ENCODE measurements around the gene ORC5. TPM values are rescaled to one million over a fixed set of nuclear protein-coding genes. Genes with fewer than 3 reads are reported as not detected.
"Not testable (repeated sequence)": the region's sequence is repeated elsewhere in the genome, so short reads cannot be mapped to it uniquely, and the experiment has no call there.

The ORC5 gene
- 32.6 and 33.7 TPM in 2 replicates for total RNA-seq (2014; rRNA removed)
- 10.7 TPM for polyA plus RNA-seq (2012)

- DNase-seq (ENCODE audit: low read depth), result peak; percentile 83
Measured at GRCh38 chr7:104207731-104208420, at the start of gene ORC5. Gene ORC5 (minus strand): TSS chr7:104208013. CDS start chr7:104207904, 109 bp downstream.

- no peak for DNase-seq (ENCODE audit: low read depth)
Measured at GRCh38 chr7:104255616-104256015, 47.8 kb upstream of the ORC5 start.

GRCh38 chr7:104255194-104255593 lies 47.4 kb upstream of the ORC5 start:
- DNase-seq (ENCODE audit: low read depth), result no peak

- DNase-seq (ENCODE audit: low read depth), result no peak
Measured at GRCh38 chr7:104254696-104255095, 46.9 kb upstream of the ORC5 start.

GRCh38 chr7:104252409-104253134 lies 44.8 kb upstream of the ORC5 start:
- DNase-seq (ENCODE audit: low read depth), result peak; percentile 21

- no peak for DNase-seq (ENCODE audit: low read depth)
Measured at GRCh38 chr7:104242638-104243037, 34.8 kb upstream of the ORC5 start.

- DNase-seq (ENCODE audit: low read depth), result peak; percentile 55
Measured at GRCh38 chr7:104241538-104242209, 33.9 kb upstream of the ORC5 start.

- DNase-seq (ENCODE audit: low read depth), result no peak
Measured at GRCh38 chr7:104241135-104241534, 33.3 kb upstream of the ORC5 start.

GRCh38 chr7:104240401-104240800 lies 32.6 kb upstream of the ORC5 start:
- DNase-seq (ENCODE audit: low read depth), result no peak

GRCh38 chr7:104234990-104235389 lies 27.2 kb upstream of the ORC5 start:
- not testable (repeated sequence) for DNase-seq (ENCODE audit: low read depth)

GRCh38 chr7:104231054-104232046 lies 23.5 kb upstream of the ORC5 start:
- peak; percentile 64 for DNase-seq (ENCODE audit: low read depth)

- DNase-seq (ENCODE audit: low read depth), result peak; percentile 54
Measured at GRCh38 chr7:104230606-104231005, 22.8 kb upstream of the ORC5 start.

- no peak for DNase-seq (ENCODE audit: low read depth)
Measured at GRCh38 chr7:104228442-104228841, 20.6 kb upstream of the ORC5 start.

GRCh38 chr7:104225451-104225850 lies 17.6 kb upstream of the ORC5 start:
- DNase-seq (ENCODE audit: low read depth), result no peak

- DNase-seq (ENCODE audit: low read depth), result no peak
Measured at GRCh38 chr7:104217620-104218019, 9.8 kb upstream of the ORC5 start.

GRCh38 chr7:104209063-104209462 lies 1.2 kb upstream of the ORC5 start:
- DNase-seq (ENCODE audit: low read depth), result no peak

- DNase-seq (ENCODE audit: low read depth), result no peak
Measured at GRCh38 chr7:104208421-104208780, 588 bp upstream of the ORC5 start.

GRCh38 chr7:104207348-104207730 lies 474 bp downstream of the ORC5 start:
- peak; percentile 27 for DNase-seq (ENCODE audit: low read depth)

GRCh38 chr7:104206841-104207240 lies 972 bp downstream of the ORC5 start:
- DNase-seq (ENCODE audit: low read depth), result no peak

- DNase-seq (ENCODE audit: low read depth), result no peak
Measured at GRCh38 chr7:104198673-104199278, 9.0 kb downstream of the ORC5 start.

GRCh38 chr7:104196161-104196560 lies 11.7 kb downstream of the ORC5 start:
- DNase-seq (ENCODE audit: low read depth), result peak; percentile 9

Measured in LHCN-M2 (cell line).